Loucy (cell line): ENCODE measurements around the gene MYO18B.

Experiments
- H2AFZ ChIP-seq: fragments of 200-600 bp; sonication (generic); 2 replicates; pipeline ENCODE4 v1.6.0; 2016; ENCODE audit warnings: antibody characterized with exemption, mild to moderate bottlenecking, low read length, moderate library complexity
- H3F3A ChIP-seq: fragments of 200-600 bp; 2 replicates; pipeline ENCODE4 v1.6.0; 2016; ENCODE audit warnings: antibody characterized with exemption, low read depth, mild to moderate bottlenecking
- H3K27me3 ChIP-seq: fragments of 200-600 bp; sonication (generic); 2 replicates; pipeline ENCODE4 v1.6.1; 2014; ENCODE audit warnings: low read length, mild to moderate bottlenecking; ENCODE audit not compliant: insufficient read depth, poor library complexity, severe bottlenecking
- H3K36me3 ChIP-seq: fragments of 200-600 bp; sonication (generic); 2 replicates; pipeline ENCODE4 v1.6.1; 2016; ENCODE audit warnings: low read length; ENCODE audit not compliant: insufficient read depth
- H3K4me1 ChIP-seq: fragments of 200-600 bp; sonication (generic); 2 replicates; pipeline ENCODE4 v1.5.1; 2014; ENCODE audit warnings: low read length, mild to moderate bottlenecking; ENCODE audit not compliant: insufficient read depth, poor library complexity, severe bottlenecking
- H3K4me2 ChIP-seq: fragments of 200-600 bp; sonication (generic); 2 replicates; pipeline ENCODE4 v1.6.0; 2014; ENCODE audit warnings: antibody characterized with exemption, low read length, low read depth, mild to moderate bottlenecking; ENCODE audit not compliant: poor library complexity, severe bottlenecking
- H3K4me3 ChIP-seq: fragments of 200-600 bp; sonication (generic); 2 replicates; pipeline ENCODE4 v1.5.1; 2014; ENCODE audit warnings: low read length, mild to moderate bottlenecking, mixed read lengths; ENCODE audit not compliant: poor library complexity, severe bottlenecking
- H3K79me2 ChIP-seq: fragments of 200-600 bp; sonication (generic); 2 replicates; pipeline ENCODE4 v1.6.1; 2014; ENCODE audit warnings: low read length; ENCODE audit not compliant: insufficient read depth
- H3K9ac ChIP-seq: fragments of 200-600 bp; sonication (generic); 2 replicates; pipeline ENCODE4 v1.6.0; 2014; ENCODE audit warnings: mild to moderate bottlenecking, low read depth, low read length, moderate library complexity; ENCODE audit not compliant: poor library complexity, severe bottlenecking
- H3K9me2 ChIP-seq: fragments of 200-600 bp; sonication (generic); replicated peaks from 2 replicates; pipeline ENCODE4 v1.6.1; 2016; ENCODE audit warnings: low read depth, low read length, mixed read lengths
- H3K9me3 ChIP-seq: fragments of 200-600 bp; sonication (generic); 2 replicates; pipeline ENCODE4 v1.6.1; 2014; ENCODE audit warnings: mild to moderate bottlenecking, antibody characterized with exemption, low read length, low read depth; ENCODE audit not compliant: insufficient read depth
- H4K20me1 ChIP-seq: fragments of 200-600 bp; sonication (generic); 2 replicates; pipeline ENCODE4 v1.6.0; 2014; ENCODE audit warnings: antibody characterized with exemption, low read length, mild to moderate bottlenecking; ENCODE audit not compliant: insufficient read depth, poor library complexity, severe bottlenecking
- EZH2phosphoT487 ChIP-seq: fragments of 200-600 bp; IDR thresholded peaks from 2 replicates; pipeline ENCODE4 v1.6.1; 2018; ENCODE audit warnings: antibody characterized with exemption, mild to moderate bottlenecking, moderate library complexity, borderline replicate concordance
- TF ChIP-seq, protein P1 (sequence below): fragments of 200-600 bp; sonication (generic); conservative IDR thresholded peaks from 2 replicates; pipeline ENCODE4 v1.5.1; 2014; ENCODE audit warnings: mild to moderate bottlenecking, antibody characterized with exemption, low read length

MYO18B gene

DNA sequence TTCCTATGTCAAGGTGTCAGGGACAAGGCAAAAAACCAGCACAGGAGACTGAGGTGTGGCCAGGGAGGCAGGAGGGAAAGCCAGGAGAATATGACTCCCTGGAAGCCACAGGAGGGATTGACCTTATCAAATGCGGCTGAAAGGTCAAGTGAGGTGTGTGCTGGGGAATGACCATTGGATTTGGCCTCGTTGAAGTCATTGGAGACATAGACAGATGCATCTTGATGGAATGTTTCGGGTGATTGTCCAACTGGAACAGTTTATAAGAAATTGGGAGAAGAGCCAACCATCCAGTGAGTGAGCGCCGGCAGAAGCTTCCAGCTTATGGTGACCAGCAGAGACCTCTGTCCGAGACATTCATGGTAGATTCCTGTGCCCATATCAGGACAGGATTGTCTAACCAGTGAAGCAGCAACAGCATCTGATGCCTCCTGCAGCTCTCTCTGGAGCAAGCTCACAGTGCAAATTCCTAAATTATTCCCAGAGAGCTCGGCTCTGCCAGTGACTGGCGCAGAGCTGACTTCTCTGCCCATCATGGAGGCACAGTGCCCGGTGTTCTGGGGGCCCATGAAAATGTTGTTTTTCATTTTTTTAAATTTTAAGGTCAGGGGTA, 95.4 kb downstream of the MYO18B start:
- no peak overlapping the region for H3K4me3 ChIP-seq
- no peak for TF ChIP-seq EZH2phosphoT487
- TF ChIP-seq, protein P1, sequence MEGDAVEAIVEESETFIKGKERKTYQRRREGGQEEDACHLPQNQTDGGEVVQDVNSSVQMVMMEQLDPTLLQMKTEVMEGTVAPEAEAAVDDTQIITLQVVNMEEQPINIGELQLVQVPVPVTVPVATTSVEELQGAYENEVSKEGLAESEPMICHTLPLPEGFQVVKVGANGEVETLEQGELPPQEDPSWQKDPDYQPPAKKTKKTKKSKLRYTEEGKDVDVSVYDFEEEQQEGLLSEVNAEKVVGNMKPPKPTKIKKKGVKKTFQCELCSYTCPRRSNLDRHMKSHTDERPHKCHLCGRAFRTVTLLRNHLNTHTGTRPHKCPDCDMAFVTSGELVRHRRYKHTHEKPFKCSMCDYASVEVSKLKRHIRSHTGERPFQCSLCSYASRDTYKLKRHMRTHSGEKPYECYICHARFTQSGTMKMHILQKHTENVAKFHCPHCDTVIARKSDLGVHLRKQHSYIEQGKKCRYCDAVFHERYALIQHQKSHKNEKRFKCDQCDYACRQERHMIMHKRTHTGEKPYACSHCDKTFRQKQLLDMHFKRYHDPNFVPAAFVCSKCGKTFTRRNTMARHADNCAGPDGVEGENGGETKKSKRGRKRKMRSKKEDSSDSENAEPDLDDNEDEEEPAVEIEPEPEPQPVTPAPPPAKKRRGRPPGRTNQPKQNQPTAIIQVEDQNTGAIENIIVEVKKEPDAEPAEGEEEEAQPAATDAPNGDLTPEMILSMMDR = no peak
- H3K4me1 ChIP-seq = no peaks in the 10 kb centered on the region
- H3K9ac ChIP-seq = no peak overlapping the region
- H2AFZ ChIP-seq = no peak overlapping the region
- no peaks in the 10 kb centered on the region for H3K27me3 ChIP-seq
- H3K36me3 ChIP-seq = no peaks in the 10 kb centered on the region
- no peaks in the 10 kb centered on the region for H3F3A ChIP-seq
- H4K20me1 ChIP-seq = no peaks in the 10 kb centered on the region
- no peaks in the 10 kb centered on the region for H3K9me3 ChIP-seq
- no peak overlapping the region for H3K4me2 ChIP-seq
- no peaks in the 10 kb centered on the region for H3K79me2 ChIP-seq
- H3K9me2 ChIP-seq = no peaks in the 10 kb centered on the region

DNA sequence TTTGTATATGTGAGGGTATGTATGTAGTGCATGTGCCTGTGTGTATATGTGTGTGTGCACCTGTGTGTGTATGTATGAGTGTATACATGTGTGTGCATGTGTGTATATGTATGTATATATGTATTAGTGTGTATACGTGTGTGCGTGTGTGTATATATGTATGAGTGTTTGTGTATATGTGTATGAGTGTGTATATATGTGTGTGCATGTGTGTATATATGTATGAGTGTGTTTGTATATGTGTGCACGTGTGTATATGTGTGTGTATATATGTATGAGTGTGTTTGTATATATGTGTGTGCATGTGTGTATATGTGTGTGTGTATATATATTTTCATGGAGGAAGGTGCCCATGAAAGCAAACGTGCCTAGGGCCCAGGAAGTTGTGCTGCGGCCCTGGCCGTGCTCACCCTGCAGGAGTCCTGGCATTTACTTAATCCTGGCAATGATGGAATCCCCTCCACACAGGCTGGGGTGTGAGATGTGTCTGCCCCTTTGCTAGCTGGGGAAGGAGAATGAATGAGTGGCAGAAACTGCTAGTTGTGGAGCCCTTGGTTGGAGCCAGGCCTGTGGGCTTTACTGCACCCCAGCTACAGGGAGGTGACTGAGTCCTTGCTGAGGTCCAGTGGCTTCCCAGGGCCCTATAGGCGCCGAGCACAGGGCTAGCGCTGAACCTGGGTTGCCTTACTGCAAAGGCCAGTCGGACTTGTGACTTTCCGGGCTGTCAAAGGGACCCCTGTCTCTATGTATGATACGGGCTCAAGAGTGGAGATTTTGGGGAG, 97.2 kb downstream of the MYO18B start:
- H3K4me2 ChIP-seq = no peak overlapping the region
- no peaks in the 10 kb centered on the region for H3K79me2 ChIP-seq
- no peak overlapping the region for H3K4me3 ChIP-seq
- no peaks in the 10 kb centered on the region for H3K4me1 ChIP-seq
- no peaks in the 10 kb centered on the region for H3F3A ChIP-seq
- H3K27me3 ChIP-seq = no peaks in the 10 kb centered on the region
- H3K36me3 ChIP-seq = no peaks in the 10 kb centered on the region
- no peaks in the 10 kb centered on the region for H4K20me1 ChIP-seq
- no peaks in the 10 kb centered on the region for H3K9me3 ChIP-seq
- H3K9ac ChIP-seq = no peak overlapping the region
- no peak overlapping the region for H2AFZ ChIP-seq
- TF ChIP-seq, protein P1 = no peak
- TF ChIP-seq EZH2phosphoT487 = no peak
- no peaks in the 10 kb centered on the region for H3K9me2 ChIP-seq

DNA sequence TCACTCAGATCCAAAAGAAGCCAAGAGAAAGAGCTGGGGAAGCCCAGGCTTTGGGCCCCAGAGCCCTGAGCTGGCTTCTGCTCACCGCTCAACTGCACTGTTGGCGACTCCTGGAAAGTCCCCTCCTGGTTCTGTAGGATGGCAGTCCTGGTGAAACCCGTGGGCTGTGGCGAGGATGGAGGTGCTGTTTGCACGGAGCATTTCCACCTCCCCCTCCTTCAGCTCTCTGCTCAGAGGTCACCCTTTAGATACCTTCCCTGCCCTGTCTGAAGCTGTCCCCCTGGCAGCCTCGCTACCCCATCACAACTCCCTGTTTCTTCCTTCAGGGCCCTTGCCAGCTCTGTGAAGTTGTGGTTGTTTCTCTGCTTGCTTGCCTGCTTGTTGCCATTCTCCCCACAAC, 97.8 kb downstream of the MYO18B start:
- H3K4me3 ChIP-seq = no peak overlapping the region
- H3K4me1 ChIP-seq = no peaks in the 10 kb centered on the region
- no peak for TF ChIP-seq EZH2phosphoT487
- TF ChIP-seq, protein P1 = no peak
- no peak overlapping the region for H3K4me2 ChIP-seq
- no peaks in the 10 kb centered on the region for H4K20me1 ChIP-seq
- no peaks in the 10 kb centered on the region for H3K36me3 ChIP-seq
- H2AFZ ChIP-seq = no peak overlapping the region
- no peaks in the 10 kb centered on the region for H3K79me2 ChIP-seq
- no peak overlapping the region for H3K9ac ChIP-seq
- H3K9me3 ChIP-seq = no peaks in the 10 kb centered on the region
- H3K27me3 ChIP-seq = no peaks in the 10 kb centered on the region
- H3F3A ChIP-seq = no peaks in the 10 kb centered on the region
- no peaks in the 10 kb centered on the region for H3K9me2 ChIP-seq
